ENCODE measurements around the gene PIK3R2.

Gene PIK3R2

GRCh38 chr19:18126097-18126496, 26.9 kb upstream of the PIK3R2 start:
- no peak for DNase-seq

GRCh38 chr19:18128044-18128443, 24.9 kb upstream of the PIK3R2 start:
- no peak for DNase-seq

GRCh38 chr19:18128805-18129204, 24.2 kb upstream of the PIK3R2 start:
- DNase-seq, result no peak

GRCh38 chr19:18130523-18131242, 22.3 kb upstream of the PIK3R2 start:
- DNase-seq, result no peak

- DNase-seq, result no peak
These were observed 20.9 kb upstream of the PIK3R2 start for GRCh38 chr19:18131841-18132596.

GRCh38 chr19:18135712-18136584, 17.0 kb upstream of the PIK3R2 start:
- DNase-seq, result no peak

- DNase-seq, result no peak
These were observed 15.7 kb upstream of the PIK3R2 start for GRCh38 chr19:18137242-18137641.

GRCh38 chr19:18137657-18138339, 15.2 kb upstream of the PIK3R2 start:
- no peak for DNase-seq

GRCh38 chr19:18140473-18140872, 12.5 kb upstream of the PIK3R2 start:
- DNase-seq, result no peak

GRCh38 chr19:18141031-18141430, 11.9 kb upstream of the PIK3R2 start:
- no peak for DNase-seq

GRCh38 chr19:18143902-18144301, 9.1 kb upstream of the PIK3R2 start:
- DNase-seq, result no peak

- no peak for DNase-seq
These were observed 8.6 kb upstream of the PIK3R2 start for GRCh38 chr19:18144361-18144760.

GRCh38 chr19:18144906-18145305, 8.1 kb upstream of the PIK3R2 start:
- DNase-seq, result no peak

- DNase-seq, result no peak
These were observed 7.5 kb upstream of the PIK3R2 start for GRCh38 chr19:18145391-18145999.

GRCh38 chr19:18147396-18147795, 5.6 kb upstream of the PIK3R2 start:
- DNase-seq, result no peak

- no peak for DNase-seq
These were observed 3.4 kb upstream of the PIK3R2 start for GRCh38 chr19:18149596-18149975.

- DNase-seq, result no peak
These were observed 2.0 kb upstream of the PIK3R2 start for GRCh38 chr19:18150776-18151624.

GRCh38 chr19:18152442-18152816, 534 bp upstream of the PIK3R2 start:
- peak; percentile 94 for DNase-seq

GRCh38 chr19:18153556-18154134, 682 bp downstream of the PIK3R2 start:
- DNase-seq, result peak; percentile 12

GRCh38 chr19:18155095-18156087, 2.4 kb downstream of the PIK3R2 start:
- no peak for DNase-seq
